Stimulated activated CD8-positive, alpha-beta memory T cell treated with anti-CD3 and anti-CD28 coated beads, Interleukin-2, amount 100 ng/mL, for 48 hours (primary cell): ENCODE measurements around the gene METTL22.
"Not testable (repeated sequence)": the region's sequence is repeated elsewhere in the genome, so short reads cannot be mapped to it uniquely, and the experiment has no call there.

Experiments used
- DNase-seq, 2 donors: peaks; one replicate each; pipeline ENCODE4 v3.0.0-alpha.2; 2020; ENCODE audit warnings: low read depth in 2 of 2

METTL22 gene

GRCh38 chr16:8632675-8633182, 11.2 kb downstream of the METTL22 start:
- no peak for DNase-seq

- no peak for DNase-seq
These were observed 13.7 kb downstream of the METTL22 start for GRCh38 chr16:8634991-8635736.

GRCh38 chr16:8639694-8640093, 18.2 kb downstream of the METTL22 start:
- no peak for DNase-seq

- no peak for DNase-seq
These were observed 20.2 kb downstream of the METTL22 start for GRCh38 chr16:8641671-8642070.

- no peak for DNase-seq
These were observed 20.6 kb downstream of the METTL22 start for GRCh38 chr16:8642146-8642545.

GRCh38 chr16:8644211-8645140, 23.0 kb downstream of the METTL22 start:
- no peak for DNase-seq

GRCh38 chr16:8645141-8645521, 23.6 kb downstream of the METTL22 start:
- no peak for DNase-seq

GRCh38 chr16:8645831-8646230, 24.3 kb downstream of the METTL22 start:
- no peak for DNase-seq

GRCh38 chr16:8646326-8647053, 25.0 kb downstream of the METTL22 start:
- DNase-seq = no peak

GRCh38 chr16:8647721-8648318, 26.3 kb downstream of the METTL22 start:
- no peak for DNase-seq

- no peak for DNase-seq
These were observed 27.4 kb downstream of the METTL22 start for GRCh38 chr16:8648877-8649276.

GRCh38 chr16:8649829-8650554, 28.5 kb downstream of the METTL22 start:
- no peak for DNase-seq

GRCh38 chr16:8651958-8652357, 30.5 kb downstream of the METTL22 start:
- not testable (repeated sequence) for DNase-seq

GRCh38 chr16:8655184-8655717, 33.8 kb downstream of the METTL22 start:
- DNase-seq = peak in 1 of 2 donors; percentile 43

- no peak for DNase-seq
These were observed 34.9 kb downstream of the METTL22 start for GRCh38 chr16:8656376-8656775.

- DNase-seq = peak in 1 of 2 donors; percentile 22
These were observed 39.4 kb downstream of the METTL22 start for GRCh38 chr16:8660841-8661301.

GRCh38 chr16:8661703-8662102, 40.2 kb downstream of the METTL22 start:
- no peak for DNase-seq

GRCh38 chr16:8663192-8664089, 41.9 kb downstream of the METTL22 start:
- no peak for DNase-seq

- DNase-seq = no peak
These were observed 44.0 kb downstream of the METTL22 start for GRCh38 chr16:8665529-8665928.
